Activated naive CD4-positive, alpha-beta T cell treated with anti-CD3 and anti-CD28 coated beads for 36 hours (primary cell): ENCODE measurements around the gene HMMR. TPM values are rescaled to one million over a fixed set of nuclear protein-coding genes. Genes with fewer than 3 reads are reported as not detected.
"Not testable (repeated sequence)": the region's sequence is repeated elsewhere in the genome, so short reads cannot be mapped to it uniquely, and the experiment has no call there.

Source experiments
- CTCF ChIA-PET: fragments of 350-600 bp; sonication (Branson Sonifier 250); formaldehyde crosslinking; loops from one replicate; lab custom pipeline; 2021; ENCODE audit warnings: antibody characterized with exemption; lab: Charles Lee
- DNase-seq: peaks from one replicate; pipeline ENCODE4 v3.0.0-alpha.2; 2020
- H3K27ac Mint-ChIP-seq: one replicate; pipeline ENCODE4 v1.8.0; 2021; ENCODE audit warnings: mild to moderate bottlenecking, mixed read lengths
- H3K27me3 Mint-ChIP-seq: one replicate; pipeline ENCODE4 v1.8.0; 2021; ENCODE audit warnings: low read depth, mixed read lengths
- H3K36me3 Mint-ChIP-seq: one replicate; pipeline ENCODE4 v1.8.0; 2021; ENCODE audit warnings: low read depth, mixed read lengths
- H3K4me1 Mint-ChIP-seq: one replicate; pipeline ENCODE4 v1.8.0; 2021; ENCODE audit warnings: low read depth, mixed read lengths
- H3K4me3 Mint-ChIP-seq: one replicate; pipeline ENCODE4 v1.8.0; 2021; ENCODE audit warnings: mild to moderate bottlenecking, moderate library complexity, mixed read lengths
- H3K9me3 Mint-ChIP-seq: one replicate; pipeline ENCODE4 v1.8.0; 2021; ENCODE audit warnings: mixed read lengths
- intact Hi-C: fragments of 100-400 bp; cut with micrococcal nuclease; formaldehyde crosslinking; loops from one replicate; pipeline ENCODE4 v1.15.1; 2023
- total RNA-seq, 2 experiments: library from RNA; stranded (reverse); gene quantifications; one replicate each; pipeline ENCODE4 v1.2.3, GENCODE V29; 2021

Gene HMMR
- total RNA-seq, 2 experiments from 2014 or later, result 91.8 to 99.8 TPM

- DNase-seq, result peak; percentile 40
- CTCF ChIA-PET, result interaction anchor here (1.0 to 1.4 kb wide), 2 partner anchors 48 to 49 kb away, joined by 3 read pairs; partner anchors contain the start of genes HMMR and NUDCD2
- peak overlapping the region; percentile 98 for H3K27ac Mint-ChIP-seq
- H3K27me3 Mint-ChIP-seq, result no peaks in the 10 kb centered on the region
- intact Hi-C loops, result no loop called here
- peak overlapping the region; percentile 85 for H3K4me3 Mint-ChIP-seq
- H3K36me3 Mint-ChIP-seq, result peaks cover 23% of the 10 kb centered on the region
- no peaks in the 10 kb centered on the region for H3K9me3 Mint-ChIP-seq
- peaks cover 43% of the 10 kb centered on the region for H3K4me1 Mint-ChIP-seq
These were observed 49.0 kb downstream of the HMMR start for GRCh38 chr5:163509291-163509951.

DNA sequence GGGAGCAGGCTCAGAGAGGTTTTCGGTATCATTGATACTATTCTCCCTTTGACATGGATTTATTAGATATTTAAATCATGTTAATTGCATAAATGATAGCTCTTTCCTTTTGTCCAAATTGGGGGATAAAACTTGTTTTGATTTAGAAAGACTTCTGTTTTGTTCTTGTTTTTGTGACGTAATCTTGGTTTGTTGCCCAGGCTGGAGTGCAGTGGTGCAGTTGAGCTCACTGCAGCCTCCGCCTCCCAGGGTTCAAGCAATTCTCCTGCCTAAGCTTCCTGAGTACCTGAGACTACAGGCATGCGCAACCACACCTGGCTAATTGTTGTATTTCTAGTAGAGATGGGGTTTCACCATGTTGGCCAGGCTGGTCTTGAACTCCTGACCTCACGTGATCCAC is 52.1 kb downstream of the HMMR start:
- no peak overlapping the region for H3K27ac Mint-ChIP-seq
- CTCF ChIA-PET, result interaction anchor here (1.0 kb wide), 1 partner anchor 9 kb away, joined by 3 read pairs; no protein-coding TSS in a partner anchor
- peaks cover 51% of the 10 kb centered on the region for H3K4me1 Mint-ChIP-seq
- peaks cover 28% of the 10 kb centered on the region for H3K36me3 Mint-ChIP-seq
- intact Hi-C loops, result no loop called here
- H3K27me3 Mint-ChIP-seq, result no peaks in the 10 kb centered on the region
- DNase-seq, result no peak
- no peak overlapping the region for H3K4me3 Mint-ChIP-seq
- no peaks in the 10 kb centered on the region for H3K9me3 Mint-ChIP-seq

DNA sequence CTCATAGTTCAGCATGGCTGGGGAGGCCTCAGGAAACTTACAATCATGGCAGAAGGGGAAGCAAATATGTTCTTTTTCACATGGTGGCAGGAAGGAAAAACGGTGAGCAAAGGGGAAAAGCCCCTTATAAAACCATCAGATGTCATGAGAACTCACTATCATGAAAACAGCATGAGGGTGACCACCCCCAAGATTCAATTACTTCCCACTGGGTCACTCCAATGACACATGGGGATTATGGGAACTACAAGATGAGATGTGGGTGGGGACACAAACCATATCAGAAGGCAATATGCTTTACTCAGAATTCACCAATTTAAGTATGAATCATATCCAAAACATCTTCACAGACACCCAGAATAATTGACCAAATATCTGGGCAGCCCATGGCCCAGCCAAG is 64.7 kb downstream of the HMMR start:
- Mint-ChIP-seq H3K4me3 (no peak overlapping the region), H3K4me1 (no peaks in the 10 kb centered on the region), H3K9me3 (peaks cover 3% of the 10 kb centered on the region), H3K27ac (no peak overlapping the region), H3K27me3 (no peaks in the 10 kb centered on the region), H3K36me3 (peaks cover 9% of the 10 kb centered on the region)
- no peak for DNase-seq
- CTCF ChIA-PET, result no interaction called here
- intact Hi-C loops, result no loop called here

DNA sequence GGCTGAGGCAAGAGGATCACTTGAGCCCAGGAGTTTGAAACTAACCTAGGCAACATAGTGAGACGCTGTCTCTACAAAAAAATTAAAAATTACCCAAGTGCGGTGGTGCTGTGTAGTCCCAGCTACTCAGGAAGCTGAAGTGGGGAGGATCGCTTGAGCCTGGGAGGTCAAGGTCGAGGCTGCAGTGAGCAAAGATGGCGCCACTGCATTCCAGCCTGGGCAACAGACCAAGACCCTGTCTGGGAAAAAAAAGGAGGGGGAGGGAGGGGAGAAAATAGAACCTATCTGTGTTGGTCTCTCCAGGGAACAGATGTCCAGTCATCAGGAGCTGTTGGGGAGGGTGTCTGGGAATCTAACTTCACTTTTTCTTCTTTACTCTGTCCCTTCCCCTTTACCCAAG is 69.3 kb downstream of the HMMR start:
- no peak overlapping the region for H3K27ac Mint-ChIP-seq
- CTCF ChIA-PET, result interaction anchor here (0.6 kb wide), 1 partner anchor 117 kb away, joined by 3 read pairs; no protein-coding TSS in a partner anchor
- peaks cover 3% of the 10 kb centered on the region for H3K9me3 Mint-ChIP-seq
- no peak overlapping the region for H3K4me3 Mint-ChIP-seq
- no peaks in the 10 kb centered on the region for H3K4me1 Mint-ChIP-seq
- H3K27me3 Mint-ChIP-seq, result no peaks in the 10 kb centered on the region
- H3K36me3 Mint-ChIP-seq, result peaks cover 1% of the 10 kb centered on the region
- no peak for DNase-seq
- intact Hi-C loops, result loop anchor here (1.0 kb wide), 1 partner anchor 13 kb away; no protein-coding TSS in a partner anchor

GRCh38 chr5:163531272-163531671 is 70.8 kb downstream of the HMMR start:
- H3K27me3 Mint-ChIP-seq, result no peaks in the 10 kb centered on the region
- no peaks in the 10 kb centered on the region for H3K36me3 Mint-ChIP-seq
- no peak overlapping the region for H3K4me3 Mint-ChIP-seq
- no peak overlapping the region for H3K27ac Mint-ChIP-seq
- peaks cover 7% of the 10 kb centered on the region for H3K4me1 Mint-ChIP-seq
- CTCF ChIA-PET, result no interaction called here
- intact Hi-C loops, result no loop called here
- no peaks in the 10 kb centered on the region for H3K9me3 Mint-ChIP-seq
- DNase-seq, result no peak

GRCh38 chr5:163532171-163533084 is 72.0 kb downstream of the HMMR start:
- Mint-ChIP-seq H3K36me3 (no peaks in the 10 kb centered on the region), H3K4me1 (peaks cover 7% of the 10 kb centered on the region), H3K27ac (no peak overlapping the region), H3K27me3 (no peaks in the 10 kb centered on the region), H3K4me3 (no peak overlapping the region), H3K9me3 (no peaks in the 10 kb centered on the region)
- CTCF ChIA-PET, result no interaction called here
- no peak for DNase-seq
- intact Hi-C loops, result no loop called here

DNA sequence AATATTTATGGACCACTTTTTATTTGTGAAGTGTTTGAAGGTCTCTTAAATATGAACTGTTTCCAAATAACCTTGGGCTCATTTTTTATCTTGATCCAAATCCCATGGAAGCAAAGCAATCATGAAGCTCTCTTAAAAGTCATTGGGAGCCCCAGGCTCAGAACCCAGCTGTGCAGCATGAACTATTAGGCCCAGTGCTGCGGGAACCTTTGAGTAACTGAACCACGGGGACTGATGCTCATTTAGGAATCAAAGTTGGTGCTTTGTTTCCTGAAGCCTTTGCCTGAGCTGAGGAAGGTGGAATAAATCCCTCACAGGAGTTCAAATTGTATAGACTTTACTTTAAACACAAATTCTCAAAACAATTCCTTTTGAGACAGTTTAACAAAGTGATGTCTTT is 72.8 kb downstream of the HMMR start:
- CTCF ChIA-PET, result no interaction called here
- no peaks in the 10 kb centered on the region for H3K9me3 Mint-ChIP-seq
- H3K4me3 Mint-ChIP-seq, result no peak overlapping the region
- no peaks in the 10 kb centered on the region for H3K27me3 Mint-ChIP-seq
- intact Hi-C loops, result no loop called here
- H3K4me1 Mint-ChIP-seq, result peaks cover 7% of the 10 kb centered on the region
- no peak for DNase-seq
- H3K27ac Mint-ChIP-seq, result no peak overlapping the region
- no peaks in the 10 kb centered on the region for H3K36me3 Mint-ChIP-seq

DNA sequence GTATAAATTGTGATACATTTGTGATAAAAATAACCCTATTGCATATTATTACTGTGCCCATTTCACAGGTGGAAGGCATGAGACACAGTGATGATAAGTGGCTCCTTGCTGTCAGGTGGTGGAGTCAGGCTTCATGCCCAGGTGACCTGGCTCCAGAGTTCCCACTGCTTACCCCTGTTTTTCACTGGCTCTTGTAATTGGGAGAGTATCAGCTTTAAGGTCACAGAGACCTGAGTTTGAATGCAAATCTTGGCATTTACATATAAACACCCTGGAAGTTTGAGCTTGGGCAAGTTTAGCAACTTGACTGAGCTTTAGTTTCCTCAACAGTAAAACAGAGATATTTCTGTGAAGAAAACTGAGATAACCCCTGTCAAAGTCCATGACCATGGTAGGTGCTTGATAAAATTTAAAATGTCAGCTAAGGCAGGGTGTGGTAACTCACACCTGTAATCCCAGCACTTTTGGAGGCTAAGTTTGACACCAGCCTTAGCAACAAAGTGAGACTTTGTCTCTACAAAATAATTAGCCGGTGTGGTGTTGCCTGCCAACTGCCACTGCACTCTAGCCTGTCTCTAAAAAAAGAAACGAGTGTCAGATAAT is 74.2 kb downstream of the HMMR start:
- H3K9me3 Mint-ChIP-seq, result no peaks in the 10 kb centered on the region
- CTCF ChIA-PET, result interaction anchor here (0.5 to 0.9 kb wide), 2 partner anchors 126 to 186 kb away, joined by 3 read pairs; no protein-coding TSS in a partner anchor
- no peak for DNase-seq
- no peak overlapping the region for H3K27ac Mint-ChIP-seq
- no peaks in the 10 kb centered on the region for H3K27me3 Mint-ChIP-seq
- intact Hi-C loops, result no loop called here
- H3K4me3 Mint-ChIP-seq, result no peak overlapping the region
- no peaks in the 10 kb centered on the region for H3K36me3 Mint-ChIP-seq
- H3K4me1 Mint-ChIP-seq, result peaks cover 7% of the 10 kb centered on the region

DNA sequence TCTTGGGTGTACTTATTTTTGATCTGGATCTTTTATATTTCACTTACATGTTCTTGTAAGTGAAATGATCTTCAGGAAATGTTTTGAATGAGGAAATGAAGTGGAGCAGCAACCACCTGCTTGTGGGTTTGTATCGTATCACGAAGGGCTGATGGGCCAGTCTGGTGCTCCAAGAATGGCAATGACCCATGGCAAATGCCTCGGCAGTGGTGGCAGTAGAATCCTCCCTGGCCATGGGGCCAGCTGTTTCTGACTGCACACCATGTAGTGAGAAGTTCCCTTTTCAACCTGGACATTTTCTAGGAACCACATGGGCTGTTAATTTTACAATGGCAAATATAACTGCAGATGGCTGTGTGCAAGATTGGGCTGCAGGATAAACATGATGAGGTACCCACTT is 74.9 kb downstream of the HMMR start:
- DNase-seq, result no peak
- Mint-ChIP-seq H3K9me3 (no peaks in the 10 kb centered on the region), H3K4me3 (no peak overlapping the region), H3K36me3 (no peaks in the 10 kb centered on the region), H3K27me3 (no peaks in the 10 kb centered on the region), H3K27ac (no peak overlapping the region), H3K4me1 (peaks cover 7% of the 10 kb centered on the region)
- CTCF ChIA-PET, result interaction anchor here (0.9 kb wide), 1 partner anchor 127 kb away, joined by 3 read pairs; no protein-coding TSS in a partner anchor
- intact Hi-C loops, result no loop called here

GRCh38 chr5:163536442-163536841 is 76.0 kb downstream of the HMMR start:
- H3K36me3 Mint-ChIP-seq, H3K27ac Mint-ChIP-seq, H3K9me3 Mint-ChIP-seq, DNase-seq, H3K27me3 Mint-ChIP-seq, H3K4me1 Mint-ChIP-seq, H3K4me3 Mint-ChIP-seq, intact Hi-C loops: not testable (repeated sequence)
- CTCF ChIA-PET, result interaction anchor here (0.6 kb wide), 1 partner anchor 69 kb away, joined by 3 read pairs; no protein-coding TSS in a partner anchor

- CTCF ChIA-PET, result no interaction called here
- Mint-ChIP-seq H3K36me3 (no peaks in the 10 kb centered on the region), H3K9me3 (no peaks in the 10 kb centered on the region), H3K27me3 (peaks cover 3% of the 10 kb centered on the region), H3K4me3 (no peak overlapping the region), H3K27ac (no peak overlapping the region), H3K4me1 (peaks cover under 1% of the 10 kb centered on the region)
- no peak for DNase-seq
- intact Hi-C loops, result no loop called here
These were observed 80.3 kb downstream of the HMMR start for GRCh38 chr5:163540696-163541095.
